ENCODE measurements around the gene RXYLT1.
A peak's percentile ranks its signal among the peaks of the same experiment; 100 is the strongest.

RXYLT1 gene

GRCh38 chr12:63820427-63820826 is 40.7 kb downstream of the RXYLT1 start:
- ATAC-seq (ENCODE audit: low read depth) = no peak
- no peak for TF ChIP-seq CTCF (IDR thresholded peaks at IDR 0.05; ENCODE audit: poor library complexity, severe bottlenecking)

GRCh38 chr12:63821781-63822251 is 42.1 kb downstream of the RXYLT1 start:
- H3K36me3 ChIP-seq (ENCODE audit: low read depth) = no peaks in the 10 kb centered on the region
- no peak for DNase-seq (ENCODE audit: low spot score)
- H3K4me1 ChIP-seq (ENCODE audit: insufficient read depth, poor library complexity, severe bottlenecking) = peaks cover 8% of the 10 kb centered on the region
- no peak overlapping the region for H3K4me3 ChIP-seq (ENCODE audit: severe bottlenecking)
- ATAC-seq (ENCODE audit: low read depth) = peak; percentile 37; the same call in 2 of the 3 replicates
- no peak for TF ChIP-seq CTCF (IDR thresholded peaks at IDR 0.05; ENCODE audit: poor library complexity, severe bottlenecking)
- H3K9me3 ChIP-seq (ENCODE audit: severe bottlenecking) = no peaks in the 10 kb centered on the region
- no peaks in the 10 kb centered on the region for H3K27me3 ChIP-seq (ENCODE audit: insufficient read depth, poor library complexity, severe bottlenecking)
- peak overlapping the region; percentile 64 for H3K27ac ChIP-seq (ENCODE audit: poor library complexity, severe bottlenecking)

More at GRCh38 chr12:63820427-63820826, 40.7 kb downstream of the RXYLT1 start:
- Histone ChIP-seq H3K27ac (ENCODE audit: poor library complexity, severe bottlenecking) (no peak overlapping the region), H3K9me3 (ENCODE audit: severe bottlenecking) (no peaks in the 10 kb centered on the region), H3K27me3 (ENCODE audit: insufficient read depth, poor library complexity, severe bottlenecking) (no peaks in the 10 kb centered on the region), H3K4me1 (ENCODE audit: insufficient read depth, poor library complexity, severe bottlenecking) (peaks cover 8% of the 10 kb centered on the region), H3K36me3 (ENCODE audit: low read depth) (no peaks in the 10 kb centered on the region), H3K4me3 (ENCODE audit: severe bottlenecking) (no peak overlapping the region)
- no peak for DNase-seq (ENCODE audit: low spot score)

DNA sequence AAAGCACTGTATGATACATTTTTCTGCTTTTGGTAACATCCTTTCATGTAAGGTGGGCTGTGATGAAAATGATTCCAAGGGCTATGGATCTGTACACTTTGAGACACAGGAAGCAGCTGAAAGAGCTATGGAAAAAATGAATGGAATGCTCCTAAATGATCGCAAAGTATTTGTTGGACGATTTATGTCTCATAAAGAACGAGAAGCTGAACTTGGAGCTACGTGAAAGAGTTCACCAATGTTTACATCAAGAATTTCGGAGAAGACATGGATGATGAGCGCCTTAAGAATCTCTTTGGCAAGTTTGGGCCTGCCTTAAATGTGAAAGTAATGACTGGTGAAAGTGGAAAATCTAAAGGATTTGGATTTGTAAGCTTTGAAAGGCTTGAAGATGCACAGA is 42.6 kb downstream of the RXYLT1 start:
- DNase-seq (ENCODE audit: low spot score) (no peak), ATAC-seq (ENCODE audit: low read depth) (peak; percentile 80)
- Histone ChIP-seq H3K27me3 (ENCODE audit: insufficient read depth, poor library complexity, severe bottlenecking) (no peaks in the 10 kb centered on the region), H3K4me3 (ENCODE audit: severe bottlenecking) (no peak overlapping the region), H3K9me3 (ENCODE audit: severe bottlenecking) (no peaks in the 10 kb centered on the region), H3K4me1 (ENCODE audit: insufficient read depth, poor library complexity, severe bottlenecking) (peaks cover 8% of the 10 kb centered on the region), H3K27ac (ENCODE audit: poor library complexity, severe bottlenecking) (peak overlapping the region; percentile 64), H3K36me3 (ENCODE audit: low read depth) (no peaks in the 10 kb centered on the region)
- TF ChIP-seq CTCF (IDR thresholded peaks at IDR 0.05; ENCODE audit: poor library complexity, severe bottlenecking) = no peak

GRCh38 chr12:63823040-63823439 is 43.3 kb downstream of the RXYLT1 start:
- Histone ChIP-seq H3K36me3 (ENCODE audit: low read depth) (no peaks in the 10 kb centered on the region), H3K27me3 (ENCODE audit: insufficient read depth, poor library complexity, severe bottlenecking) (no peaks in the 10 kb centered on the region), H3K27ac (ENCODE audit: poor library complexity, severe bottlenecking) (peak overlapping the region; percentile 64), H3K9me3 (ENCODE audit: severe bottlenecking) (no peaks in the 10 kb centered on the region), H3K4me3 (ENCODE audit: severe bottlenecking) (no peak overlapping the region), H3K4me1 (ENCODE audit: insufficient read depth, poor library complexity, severe bottlenecking) (peaks cover 8% of the 10 kb centered on the region)
- no peak for DNase-seq (ENCODE audit: low spot score)
- no peak for TF ChIP-seq CTCF (IDR thresholded peaks at IDR 0.05; ENCODE audit: poor library complexity, severe bottlenecking)
- no peak for ATAC-seq (ENCODE audit: low read depth)

DNA sequence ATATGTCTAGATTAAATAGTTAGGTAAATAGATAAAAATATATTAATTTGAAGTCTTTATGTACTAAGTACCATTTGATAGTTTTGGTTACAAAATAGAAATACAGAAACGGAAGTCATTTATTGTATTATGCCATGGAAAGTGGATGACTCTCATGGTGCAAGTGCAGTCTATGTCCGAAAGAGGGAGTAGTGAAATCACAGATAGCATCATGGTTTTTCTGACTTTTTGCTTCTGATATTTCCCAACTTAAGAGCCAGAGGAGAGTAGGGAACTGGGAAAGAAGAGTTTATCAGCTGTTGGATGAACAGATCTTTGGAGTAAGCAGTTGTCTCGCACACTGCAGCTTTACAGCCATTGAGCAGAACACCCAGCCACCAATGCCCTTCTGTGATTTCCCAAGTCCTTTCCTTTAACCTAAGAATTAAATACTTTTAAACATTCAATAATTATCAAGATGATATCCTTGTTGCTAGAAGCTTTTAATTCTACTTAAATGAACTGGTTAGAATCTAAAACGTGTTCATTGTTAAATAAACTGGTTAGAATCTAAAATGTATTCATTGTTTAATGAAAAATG is 46.4 kb downstream of the RXYLT1 start:
- H3K27ac ChIP-seq (ENCODE audit: poor library complexity, severe bottlenecking) = no peak overlapping the region
- no peaks in the 10 kb centered on the region for H3K9me3 ChIP-seq (ENCODE audit: severe bottlenecking)
- H3K4me3 ChIP-seq (ENCODE audit: severe bottlenecking) = no peak overlapping the region
- H3K36me3 ChIP-seq (ENCODE audit: low read depth) = no peaks in the 10 kb centered on the region
- peaks cover 8% of the 10 kb centered on the region for H3K4me1 ChIP-seq (ENCODE audit: insufficient read depth, poor library complexity, severe bottlenecking)
- peak; percentile 94 for TF ChIP-seq CTCF (IDR thresholded peaks at IDR 0.05; ENCODE audit: poor library complexity, severe bottlenecking)
- ATAC-seq (ENCODE audit: low read depth) (peak; percentile 48; the same call in 1 of the 3 replicates), DNase-seq (ENCODE audit: low spot score) (no peak)
- no peaks in the 10 kb centered on the region for H3K27me3 ChIP-seq (ENCODE audit: insufficient read depth, poor library complexity, severe bottlenecking)
